ENCODE measurements around the gene ATL2.

The ATL2 gene

DNA sequence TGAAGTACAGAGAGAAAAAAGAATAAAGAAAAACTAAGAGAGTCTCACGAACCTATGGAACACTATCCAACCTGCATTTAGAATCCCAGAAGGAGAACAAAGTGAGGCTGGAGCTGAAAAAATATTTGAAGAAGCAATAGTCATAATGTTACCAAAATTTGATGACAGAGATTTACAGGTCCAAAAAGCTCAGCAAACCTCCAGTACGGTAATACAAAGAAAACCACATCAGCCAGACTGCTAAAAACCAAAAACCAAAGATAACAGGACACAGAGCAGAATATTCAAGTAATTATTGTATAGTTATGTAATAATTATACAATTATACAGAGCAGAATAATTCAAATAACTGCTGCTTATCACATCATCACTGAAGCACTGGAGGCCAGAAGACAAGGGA lies 23.7 kb downstream of the ATL2 start:
- Mint-ChIP-seq H3K27me3 (ENCODE audit: low read depth) (no peaks in the 10 kb centered on the region), H3K4me3 (no peak overlapping the region), H3K4me1 (peaks cover 14% of the 10 kb centered on the region), H3K36me3 (ENCODE audit: low read depth) (peaks cover 40% of the 10 kb centered on the region), H3K9me3 (peaks cover 3% of the 10 kb centered on the region), H3K27ac (no peak overlapping the region)
- TF ChIP-seq CTCF (IDR thresholded peaks at IDR 0.05; ENCODE audit: unreplicated experiment in 3 of 3), result no peak

DNA sequence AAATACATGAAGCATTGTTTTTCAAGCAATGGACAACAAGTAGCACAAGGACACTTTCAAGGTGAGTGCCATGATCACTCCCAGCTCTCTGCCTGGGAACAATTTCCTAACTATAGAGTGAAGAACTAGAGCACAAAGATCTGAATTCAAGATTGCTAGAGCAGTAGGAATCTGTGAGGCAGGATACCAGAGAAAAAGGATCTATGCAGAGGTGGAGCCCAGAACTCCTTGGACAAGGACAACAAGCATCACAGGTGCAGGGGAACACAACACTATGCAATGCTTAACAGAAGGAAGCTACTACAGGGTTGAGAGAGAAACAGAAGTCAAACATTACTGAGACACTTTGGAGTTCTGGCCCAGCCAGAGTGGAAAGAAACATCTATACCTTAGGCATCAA lies 24.7 kb downstream of the ATL2 start:
- Mint-ChIP-seq H3K9me3 (peaks cover 3% of the 10 kb centered on the region), H3K27me3 (ENCODE audit: low read depth) (no peaks in the 10 kb centered on the region), H3K4me1 (peaks cover 14% of the 10 kb centered on the region), H3K27ac (peak overlapping the region; percentile 11 to 38 (median 31)), H3K4me3 (no peak overlapping the region), H3K36me3 (ENCODE audit: low read depth) (peaks cover 36% of the 10 kb centered on the region)
- no peak for TF ChIP-seq CTCF (IDR thresholded peaks at IDR 0.05; ENCODE audit: unreplicated experiment in 3 of 3)

GRCh38 chr2:38345323-38346038 lies 31.6 kb downstream of the ATL2 start:
- peaks cover 43% of the 10 kb centered on the region for H3K36me3 Mint-ChIP-seq (ENCODE audit: low read depth)
- no peaks in the 10 kb centered on the region for H3K27me3 Mint-ChIP-seq (ENCODE audit: low read depth)
- H3K4me1 Mint-ChIP-seq, result no peaks in the 10 kb centered on the region
- no peak for TF ChIP-seq CTCF (IDR thresholded peaks at IDR 0.05; ENCODE audit: unreplicated experiment in 3 of 3)
- H3K9me3 Mint-ChIP-seq, result peaks cover 3% of the 10 kb centered on the region
- H3K27ac Mint-ChIP-seq, result no peak overlapping the region
- no peak overlapping the region for H3K4me3 Mint-ChIP-seq

GRCh38 chr2:38344813-38345212 lies 32.3 kb downstream of the ATL2 start:
- TF ChIP-seq CTCF (IDR thresholded peaks at IDR 0.05; ENCODE audit: unreplicated experiment in 3 of 3), result no peak
- no peak overlapping the region for H3K27ac Mint-ChIP-seq
- H3K4me1 Mint-ChIP-seq, result no peaks in the 10 kb centered on the region
- no peaks in the 10 kb centered on the region for H3K9me3 Mint-ChIP-seq
- peaks cover 43% of the 10 kb centered on the region for H3K36me3 Mint-ChIP-seq (ENCODE audit: low read depth)
- no peaks in the 10 kb centered on the region for H3K27me3 Mint-ChIP-seq (ENCODE audit: low read depth)
- H3K4me3 Mint-ChIP-seq, result no peak overlapping the region

DNA sequence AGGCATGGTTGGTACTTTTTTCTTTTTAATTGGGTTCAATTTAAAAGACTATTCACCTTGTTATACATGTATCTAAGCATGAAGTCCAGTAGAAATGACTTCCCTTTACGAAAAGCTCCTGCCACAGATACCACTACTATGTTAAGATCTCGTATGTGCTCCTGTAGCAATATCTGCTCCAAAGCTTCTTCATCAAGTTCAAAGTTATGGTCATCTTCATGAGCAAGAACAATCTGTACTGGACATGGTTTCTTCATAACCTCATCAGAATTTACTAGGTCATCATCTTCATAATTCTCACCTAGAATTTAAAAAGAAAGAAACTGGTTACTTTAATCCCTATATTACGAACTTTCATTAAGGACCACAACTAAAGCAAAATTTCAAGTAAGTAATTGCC lies 33.9 kb downstream of the ATL2 start:
- Mint-ChIP-seq H3K4me3 (no peak overlapping the region), H3K27me3 (ENCODE audit: low read depth) (no peaks in the 10 kb centered on the region), H3K9me3 (no peaks in the 10 kb centered on the region), H3K36me3 (ENCODE audit: low read depth) (peaks cover 54% of the 10 kb centered on the region), H3K27ac (no peak overlapping the region), H3K4me1 (no peaks in the 10 kb centered on the region)
- no peak for TF ChIP-seq CTCF (IDR thresholded peaks at IDR 0.05; ENCODE audit: unreplicated experiment in 3 of 3)

- no peaks in the 10 kb centered on the region for H3K9me3 Mint-ChIP-seq
- TF ChIP-seq CTCF (IDR thresholded peaks at IDR 0.05; ENCODE audit: unreplicated experiment in 3 of 3), result no peak
- H3K4me3 Mint-ChIP-seq, result no peak overlapping the region
- no peaks in the 10 kb centered on the region for H3K27me3 Mint-ChIP-seq (ENCODE audit: low read depth)
- H3K36me3 Mint-ChIP-seq (ENCODE audit: low read depth), result peaks cover 69% of the 10 kb centered on the region
- no peaks in the 10 kb centered on the region for H3K4me1 Mint-ChIP-seq
- no peak overlapping the region for H3K27ac Mint-ChIP-seq
Observed at GRCh38 chr2:38336621-38337020, 40.5 kb downstream of the ATL2 start.
